KOPT-K1 (cell line): Measurements from ENCODE around the gene CLCNKA.
"Not testable (repeated sequence)": the region's sequence is repeated elsewhere in the genome, so short reads cannot be mapped to it uniquely, and the experiment has no call there.

ENCODE experiments used
- H3K27ac ChIP-seq: fragments of 200-600 bp; sonication (generic); 2 replicates; pipeline ENCODE4 v1.5.1; 2016; ENCODE audit warnings: antibody characterized with exemption, mild to moderate bottlenecking, low read depth, low read length; ENCODE audit not compliant: poor library complexity, severe bottlenecking
- H3K36me3 ChIP-seq: fragments of 200-600 bp; sonication (generic); 2 replicates; pipeline ENCODE4 v1.5.1; 2017; ENCODE audit warnings: antibody characterized with exemption, mild to moderate bottlenecking, low read length, moderate library complexity; ENCODE audit not compliant: insufficient read depth
- H3K9me3 ChIP-seq: fragments of 200-600 bp; sonication (generic); 2 replicates; pipeline ENCODE4 v1.5.1; 2017; ENCODE audit warnings: antibody characterized with exemption, low read length, mild to moderate bottlenecking; ENCODE audit not compliant: insufficient read depth, poor library complexity, severe bottlenecking

The CLCNKA gene

DNA sequence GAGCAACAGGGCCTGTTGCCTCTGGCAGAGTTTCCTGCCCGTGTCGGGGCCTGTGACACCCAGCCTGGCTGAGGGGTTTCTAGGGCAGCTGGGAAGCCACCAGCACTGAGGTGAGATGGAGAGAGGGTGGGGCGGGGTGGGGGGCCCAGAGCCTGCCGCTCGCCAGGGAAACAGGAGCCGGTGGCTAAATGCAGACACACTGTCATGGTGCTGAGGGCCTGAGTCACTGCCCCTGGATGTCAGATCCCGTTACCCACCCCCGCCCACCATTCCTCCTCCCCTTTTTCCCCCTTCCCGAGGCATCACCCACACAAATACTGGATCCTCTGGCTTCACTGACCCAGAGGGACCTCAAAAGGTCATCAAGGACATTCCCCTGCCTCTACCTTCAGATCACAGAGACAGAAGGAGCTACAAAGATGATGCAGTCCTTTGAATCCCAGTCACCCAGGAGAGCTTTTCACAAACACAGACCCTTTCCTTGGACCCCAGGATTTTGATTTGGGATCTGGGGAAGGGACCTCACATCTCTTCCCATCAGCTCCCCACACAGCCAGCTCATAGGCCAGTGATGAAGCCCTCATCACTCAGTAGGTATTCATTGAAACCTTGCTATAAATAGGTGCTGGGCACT is 2.1 kb upstream of the CLCNKA start:
- H3K9me3 ChIP-seq = no peaks in the 10 kb centered on the region
- H3K36me3 ChIP-seq = no peaks in the 10 kb centered on the region
- H3K27ac ChIP-seq = no peak overlapping the region

- Histone ChIP-seq H3K27ac (no peak overlapping the region), H3K36me3 (no peaks in the 10 kb centered on the region)
Observed at GRCh38 chr1:16020325-16020724, 1.5 kb upstream of the CLCNKA start.

DNA sequence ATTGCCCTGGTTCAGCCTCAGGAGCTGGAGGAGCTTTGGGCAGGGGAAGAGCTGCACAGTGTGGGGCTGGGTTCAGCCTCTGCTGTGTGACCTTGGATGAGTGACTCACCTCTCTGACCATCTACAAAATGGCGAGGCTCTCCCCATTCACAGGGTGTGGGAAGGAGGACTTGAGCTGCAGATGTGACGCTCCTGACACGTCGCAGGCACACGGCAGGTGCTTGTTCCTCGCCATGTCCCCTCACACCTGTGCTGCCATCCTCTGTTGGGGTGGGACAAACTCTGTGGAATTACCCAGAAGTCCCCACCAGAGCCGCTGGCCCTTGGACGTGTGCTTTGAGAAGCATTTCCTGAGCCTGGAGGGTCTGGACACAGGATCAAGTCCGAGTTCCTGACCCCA is 958 bp upstream of the CLCNKA start:
- not testable (repeated sequence) for H3K9me3 ChIP-seq, H3K36me3 ChIP-seq, H3K27ac ChIP-seq

More at GRCh38 chr1:16020325-16020724, 1.5 kb upstream of the CLCNKA start:
- no peaks in the 10 kb centered on the region for H3K9me3 ChIP-seq

GRCh38 chr1:16022393-16022792 is 557 bp downstream of the CLCNKA start:
- Histone ChIP-seq H3K9me3 (no peaks in the 10 kb centered on the region), H3K36me3 (no peaks in the 10 kb centered on the region), H3K27ac (no peak overlapping the region)

- Histone ChIP-seq H3K9me3 (no peaks in the 10 kb centered on the region), H3K27ac (no peak overlapping the region), H3K36me3 (no peaks in the 10 kb centered on the region)
Observed at GRCh38 chr1:16023050-16023653, 1.3 kb downstream of the CLCNKA start.

DNA sequence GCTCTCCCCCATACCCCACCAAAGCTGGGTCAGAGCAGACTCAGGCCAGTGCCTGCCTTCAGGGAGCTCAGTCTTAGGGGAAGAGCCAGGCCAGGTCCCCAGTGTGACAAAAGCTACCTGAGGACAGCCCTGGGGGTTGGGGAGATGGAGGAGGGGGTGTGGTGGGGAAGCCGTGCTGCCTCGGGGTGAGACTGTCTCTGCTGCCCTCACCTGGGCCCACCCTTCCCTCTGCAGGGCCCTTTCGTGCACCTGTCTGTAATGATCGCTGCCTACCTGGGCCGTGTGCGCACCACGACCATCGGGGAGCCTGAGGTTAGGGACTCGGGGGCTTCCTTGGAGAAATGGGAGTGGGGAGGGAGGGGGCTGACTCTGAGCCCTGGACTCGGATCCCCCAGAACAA is 4.5 kb downstream of the CLCNKA start:
- not testable (repeated sequence) for H3K36me3 ChIP-seq, H3K27ac ChIP-seq, H3K9me3 ChIP-seq

DNA sequence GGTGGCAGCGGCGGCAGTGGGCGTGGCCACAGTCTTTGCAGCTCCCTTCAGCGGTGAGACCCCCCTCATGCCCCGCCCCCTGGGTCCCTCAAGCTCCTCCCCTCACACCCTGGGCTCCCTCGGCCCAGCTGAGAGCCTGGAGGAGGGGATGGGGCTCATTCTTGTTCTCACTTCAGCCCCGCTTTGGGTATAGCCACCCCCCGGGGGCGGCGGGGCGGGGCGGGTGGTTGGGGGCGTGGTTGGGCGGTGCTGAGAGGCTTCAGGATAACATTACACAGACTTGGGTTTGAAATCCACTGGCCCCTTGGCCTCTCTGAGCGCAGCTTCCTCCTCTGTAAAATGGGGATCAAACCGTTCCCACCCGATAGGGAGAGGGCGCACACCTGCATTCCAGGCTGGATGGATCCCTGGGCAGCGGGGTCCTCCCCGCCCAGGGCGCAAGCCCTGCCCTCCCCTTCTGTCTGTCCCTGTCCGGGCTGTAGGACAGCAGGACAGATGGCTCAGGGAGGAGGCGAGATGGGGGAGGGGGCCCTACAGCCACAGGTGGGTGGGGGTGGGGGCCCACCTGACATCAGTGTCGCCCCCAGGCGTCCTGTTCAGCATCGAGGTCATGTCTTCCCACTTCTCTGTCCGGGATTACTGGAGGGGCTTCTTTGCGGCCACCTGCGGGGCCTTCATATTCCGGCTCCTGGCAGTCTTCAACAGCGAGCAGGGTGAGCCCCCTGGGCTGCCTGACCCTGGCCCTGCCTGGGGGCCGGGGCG is 5.1 kb downstream of the CLCNKA start:
- no peaks in the 10 kb centered on the region for H3K9me3 ChIP-seq
- no peaks in the 10 kb centered on the region for H3K36me3 ChIP-seq
- no peak overlapping the region for H3K27ac ChIP-seq

DNA sequence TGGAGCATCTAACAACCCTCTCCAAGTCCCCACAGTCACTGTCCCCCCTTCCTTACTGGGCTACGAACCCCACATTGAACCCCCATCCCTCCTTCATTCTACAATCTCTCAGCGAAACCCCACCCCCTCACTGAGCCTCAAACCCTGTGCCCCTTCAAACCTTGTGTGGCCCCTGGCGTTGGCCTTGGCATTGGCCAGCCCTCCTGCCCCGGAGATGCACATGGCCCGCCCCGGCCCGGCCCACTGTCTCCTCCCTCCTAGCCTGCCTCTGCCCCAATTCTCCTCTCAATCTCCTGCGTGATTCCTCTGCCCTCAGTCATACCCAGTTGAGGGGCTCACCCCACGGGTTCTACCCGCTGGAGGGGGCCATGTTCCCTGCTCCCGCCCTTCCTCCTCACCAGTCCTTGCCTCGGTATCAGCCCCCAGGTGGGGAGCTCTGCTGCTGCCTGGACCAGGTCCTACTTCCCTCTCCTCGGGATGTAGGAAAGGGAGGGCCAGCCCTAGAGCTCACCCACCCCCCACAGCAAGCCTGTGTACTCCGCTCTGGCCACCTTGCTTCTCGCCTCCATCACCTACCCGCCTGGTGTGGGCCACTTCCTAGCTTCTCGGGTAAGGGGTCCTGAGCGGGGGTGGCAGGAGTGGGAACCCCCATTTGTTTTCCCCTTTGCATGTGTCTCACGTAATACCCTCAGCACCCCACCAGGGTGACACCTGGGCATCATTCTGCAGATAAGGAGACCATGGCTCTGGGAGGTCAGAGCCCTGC is 6.6 kb downstream of the CLCNKA start:
- Histone ChIP-seq H3K36me3 (no peaks in the 10 kb centered on the region), H3K27ac (no peak overlapping the region), H3K9me3 (no peaks in the 10 kb centered on the region)

DNA sequence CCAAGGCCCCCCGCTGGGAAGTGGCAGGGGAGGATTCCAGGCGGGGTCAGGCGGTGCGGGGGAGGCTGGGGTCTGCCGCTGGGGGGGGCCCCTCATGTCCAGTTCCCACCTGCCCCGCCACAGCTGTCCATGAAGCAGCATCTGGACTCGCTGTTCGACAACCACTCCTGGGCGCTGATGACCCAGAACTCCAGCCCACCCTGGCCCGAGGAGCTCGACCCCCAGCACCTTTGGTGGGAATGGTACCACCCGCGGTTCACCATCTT is 7.1 kb downstream of the CLCNKA start:
- not testable (repeated sequence) for H3K9me3 ChIP-seq, H3K36me3 ChIP-seq, H3K27ac ChIP-seq

DNA sequence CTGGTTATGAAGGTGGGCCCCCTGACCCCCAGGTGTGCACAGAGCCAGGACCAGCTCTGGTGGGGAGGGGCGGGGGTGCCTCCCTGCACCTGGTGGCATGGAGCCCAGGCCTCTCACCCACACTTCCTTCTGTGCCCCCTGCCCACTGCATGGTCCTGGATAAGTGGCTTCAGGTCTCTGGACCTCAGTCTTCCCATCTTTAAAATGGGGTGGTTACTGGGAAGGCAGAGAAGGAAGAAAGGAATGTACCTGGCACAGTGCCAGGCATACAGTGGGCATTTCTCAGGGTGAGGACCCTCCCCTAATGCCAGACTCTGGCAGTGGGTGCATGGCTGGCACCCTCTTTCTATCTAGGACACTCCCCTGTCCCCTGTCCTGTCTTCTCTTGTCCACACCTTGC is 7.5 kb downstream of the CLCNKA start:
- no peaks in the 10 kb centered on the region for H3K9me3 ChIP-seq
- no peak overlapping the region for H3K27ac ChIP-seq
- H3K36me3 ChIP-seq = no peaks in the 10 kb centered on the region

DNA sequence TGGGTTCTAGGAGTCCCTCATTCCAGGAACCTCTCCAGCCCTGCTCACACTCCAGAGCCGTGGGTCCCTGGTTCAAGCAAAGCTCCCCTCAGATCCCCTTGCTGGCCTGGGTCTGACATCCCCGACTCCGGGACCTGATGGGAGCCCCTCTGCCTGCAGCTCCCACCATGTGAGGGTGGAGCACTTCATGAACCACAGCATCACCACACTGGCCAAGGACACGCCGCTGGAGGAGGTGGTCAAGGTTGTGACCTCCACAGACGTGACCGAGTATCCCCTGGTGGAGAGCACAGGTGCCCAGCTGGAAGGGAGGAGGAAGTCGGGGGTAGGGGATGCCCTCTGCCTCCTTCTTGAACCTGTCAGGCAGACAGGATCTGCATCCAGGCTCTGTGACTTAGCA is 9.7 kb downstream of the CLCNKA start:
- no peak overlapping the region for H3K27ac ChIP-seq
- H3K36me3 ChIP-seq = no peaks in the 10 kb centered on the region
- H3K9me3 ChIP-seq = no peaks in the 10 kb centered on the region

- Histone ChIP-seq H3K27ac (no peak overlapping the region), H3K36me3 (no peaks in the 10 kb centered on the region), H3K9me3 (no peaks in the 10 kb centered on the region)
Observed at GRCh38 chr1:16032388-16033102, 10.7 kb downstream of the CLCNKA start.

- not testable (repeated sequence) for H3K9me3 ChIP-seq, H3K36me3 ChIP-seq, H3K27ac ChIP-seq
Observed at GRCh38 chr1:16033103-16033632, 11.3 kb downstream of the CLCNKA start.

GRCh38 chr1:16036461-16036860 is 14.6 kb downstream of the CLCNKA start:
- not testable (repeated sequence) for H3K9me3 ChIP-seq, H3K27ac ChIP-seq, H3K36me3 ChIP-seq

- Histone ChIP-seq H3K27ac (no peak overlapping the region), H3K36me3 (no peaks in the 10 kb centered on the region), H3K9me3 (no peaks in the 10 kb centered on the region)
Observed at GRCh38 chr1:16038620-16038912, 16.7 kb downstream of the CLCNKA start.
